Esophagus muscularis mucosa (tissue), 4 donors: Measurements from ENCODE around the gene METAP1D. TPM values are rescaled to one million over a fixed set of nuclear protein-coding genes. Genes with fewer than 3 reads are reported as not detected.
"Not testable (repeated sequence)": the region's sequence is repeated elsewhere in the genome, so short reads cannot be mapped to it uniquely, and the experiment has no call there.

Source experiments
- DNase-seq: peaks from one replicate; pipeline ENCODE4 v3.0.0-alpha.2; 2017; ENCODE audit errors: extremely low spot score
- H3K27ac ChIP-seq, 4 donors: fragments of 200-600 bp; sonication (generic); replicated peaks in 1 of 4; 1 replicate in 3 of 4; 2 replicates in 1 of 4; pipeline ENCODE4 v1.5.1; 2016 to 2019; ENCODE audit warnings: mild to moderate bottlenecking in 1 of 4
- H3K27me3 ChIP-seq, 4 donors: fragments of 200-600 bp; sonication (generic); one replicate each; pipeline versions ENCODE4 v1.5.1 to v1.6.0; 2016 to 2019
- H3K36me3 ChIP-seq, 4 donors: fragments of 200-600 bp; sonication (generic); one replicate each; pipeline ENCODE4 v1.5.1; 2016 to 2019
- H3K4me1 ChIP-seq, 4 donors: fragments of 200-600 bp; sonication (generic); one replicate each; pipeline ENCODE4 v1.5.1; 2016 to 2019
- H3K4me3 ChIP-seq, 4 donors: fragments of 200-600 bp; sonication (generic); 1 replicate in 2 of 4; 2 replicates in 2 of 4; pipeline ENCODE4 v1.5.1; 2016 to 2019; ENCODE audit warnings: mild to moderate bottlenecking in 4 of 4, moderate library complexity in 1 of 4
- H3K9me3 ChIP-seq, 4 donors: fragments of 200-600 bp; sonication (generic); 1 replicate in 3 of 4; 2 replicates in 1 of 4; pipeline ENCODE4 v1.5.1; 2016 to 2019
- CTCF ChIP-seq, 3 experiments: fragments of 200-600 bp in 2 of 3; fragments of 450-650 bp in 1 of 3; sonication (generic) in 2 of 3; IDR thresholded peaks; one replicate each; pipeline ENCODE4 v1.5.1; 2017 to 2019; ENCODE audit warnings: antibody characterized with exemption in 3 of 3, mild to moderate bottlenecking in 2 of 3, moderate library complexity in 1 of 3
- EP300 ChIP-seq: sonication (generic); formaldehyde crosslinking; IDR thresholded peaks from one replicate; pipeline ENCODE4 v1.6.1; 2017; ENCODE audit warnings: antibody characterized with exemption
- POLR2A ChIP-seq: fragments of 450-650 bp; IDR thresholded peaks from one replicate; pipeline ENCODE4 v1.6.1; 2017; ENCODE audit warnings: antibody characterized with exemption, moderate library complexity, mild to moderate bottlenecking, low read depth
- POLR2AphosphoS5 ChIP-seq, 2 donors: sonication (generic); formaldehyde crosslinking; IDR thresholded peaks; one replicate each; pipeline ENCODE4 v1.6.1; 2017; ENCODE audit warnings: antibody characterized with exemption in 2 of 2
- WGBS: methylation state at CpG from one replicate; pipeline ENCODE4 v1.1.5; 2018; 5-methylcytosine and 5-hydroxymethylcytosine counted together
- intact Hi-C: fragments of 100-400 bp; cut with DNase I; formaldehyde crosslinking; loops from one replicate; pipeline ENCODE4 v1.15.1; 2023
- total RNA-seq, 4 donors: library from RNA; depleted of rRNA; stranded (reverse); fragments of >200 nt; gene quantifications; one replicate each; pipeline versions ENCODE4 v1.1.0 to v1.2.1, GENCODE V29; 2016

The METAP1D gene
- total RNA-seq, 4 donors from 2014 or later: 3.1 to 6.6 (median 4.1) TPM

- Histone ChIP-seq H3K9me3 (no peaks in the 10 kb centered on the region), H3K27me3 (no peaks in the 10 kb centered on the region), H3K27ac (no peak overlapping the region), H3K36me3 (peaks cover 0 to 5% (median 0%) of the 10 kb centered on the region in 4 donors), H3K4me1 (no peaks in the 10 kb centered on the region), H3K4me3 (no peak overlapping the region)
- TF ChIP-seq CTCF (IDR thresholded peaks at IDR 0.05) (no peak), POLR2AphosphoS5 (IDR thresholded peaks at IDR 0.05) (no peak), EP300 (no peak), POLR2A (no peak)
- 88% methylated on average over 4 of the region's 4 CpGs for WGBS
- intact Hi-C loops: no loop called here
- no peak for DNase-seq
Observed at GRCh38 chr2:171991027-171991426, 8.7 kb upstream of the METAP1D start.

- TF ChIP-seq POLR2A: no peak
- no peak for TF ChIP-seq EP300
- no peak for TF ChIP-seq CTCF (IDR thresholded peaks at IDR 0.05)
- TF ChIP-seq POLR2AphosphoS5 (IDR thresholded peaks at IDR 0.05): no peak
- no peak overlapping the region for H3K27ac ChIP-seq
- no peaks in the 10 kb centered on the region for H3K36me3 ChIP-seq
- H3K4me3 ChIP-seq: no peak overlapping the region
- H3K4me1 ChIP-seq: peaks cover 9 to 16% (median 12%) of the 10 kb centered on the region in 4 donors
- intact Hi-C loops: no loop called here
- H3K9me3 ChIP-seq: no peaks in the 10 kb centered on the region
- 88% methylated on average over 5 of the region's 5 CpGs for WGBS
- DNase-seq: no peak
- no peaks in the 10 kb centered on the region for H3K27me3 ChIP-seq
Observed at GRCh38 chr2:171995586-171995985, 4.2 kb upstream of the METAP1D start.

GRCh38 chr2:171996021-171996420, 3.7 kb upstream of the METAP1D start:
- H3K27me3 ChIP-seq: no peaks in the 10 kb centered on the region
- intact Hi-C loops: no loop called here

GRCh38 chr2:171997031-171997430, 2.7 kb upstream of the METAP1D start:
- H3K36me3 ChIP-seq, DNase-seq, H3K27me3 ChIP-seq, H3K27ac ChIP-seq, intact Hi-C loops, H3K9me3 ChIP-seq, H3K4me3 ChIP-seq: not testable (repeated sequence)
- H3K4me1 ChIP-seq: peaks cover 9 to 21% (median 15%) of the 10 kb centered on the region in 4 donors
- 95% methylated on average over 5 of the region's 5 CpGs for WGBS

More at GRCh38 chr2:171996021-171996420, 3.7 kb upstream of the METAP1D start:
- DNase-seq: no peak
- Histone ChIP-seq H3K27ac (no peak overlapping the region), H3K4me3 (no peak overlapping the region), H3K4me1 (peaks cover 9 to 20% (median 15%) of the 10 kb centered on the region in 4 donors), H3K36me3 (no peaks in the 10 kb centered on the region), H3K9me3 (no peaks in the 10 kb centered on the region)
- 98% methylated on average over 5 of the region's 5 CpGs for WGBS
- TF ChIP-seq EP300: no peak
- no peak for TF ChIP-seq CTCF (IDR thresholded peaks at IDR 0.05)
- no peak for TF ChIP-seq POLR2A

GRCh38 chr2:171999161-171999560, 592 bp upstream of the METAP1D start:
- H3K27me3 ChIP-seq: no peaks in the 10 kb centered on the region
- no peaks in the 10 kb centered on the region for H3K36me3 ChIP-seq
- WGBS: 44% methylated on average over 4 of the region's 4 CpGs
- intact Hi-C loops: no loop called here
- peaks cover 9 to 21% (median 15%) of the 10 kb centered on the region in 4 donors for H3K4me1 ChIP-seq
- H3K9me3 ChIP-seq: no peaks in the 10 kb centered on the region
- H3K27ac ChIP-seq: peak overlapping the region; percentile 22 to 70 (median 46)
- TF ChIP-seq POLR2AphosphoS5 (IDR thresholded peaks at IDR 0.05) (no peak), EP300 (no peak), CTCF (IDR thresholded peaks at IDR 0.05) (no peak), POLR2A (no peak)
- no peak for DNase-seq
- H3K4me3 ChIP-seq: peak overlapping the region; percentile 72 to 90 (median 82)
